ENCODE data around the gene PBLD. TPM values are rescaled to one million over a fixed set of nuclear protein-coding genes. Genes with fewer than 3 reads are reported as not detected.

The PBLD gene
- total RNA-seq, 8 experiments from 2014 or later, result 2.7 to 14.3 (median 5.9) TPM

GRCh38 chr10:68342909-68343516 is 10.3 kb upstream of the PBLD start:
- H3K27ac ChIP-seq, result no peak overlapping the region
- ATAC-seq (replicated peaks in 6 of 8), result no peak
- peaks cover 0 to 2% of the 10 kb centered on the region in 2 donors for H3K4me1 ChIP-seq (replicated peaks in 1 of 2)
- H3K4me3 ChIP-seq, result no peak overlapping the region
- 50 to 100% (median 91%) methylated on average over 1 to 3 of the region's 3 CpGs; no CpG with 5 or more reads in 1 of the 10 experiments for WGBS, 10 experiments
- in situ Hi-C loops (cut with MboI; ENCODE audit: low pct_unique_long_range_greater_than_20kb in 2 of 9, low sequenced_read_pairs in 9 of 9, unreplicated experiment in 9 of 9), result loop anchor here in 2 of 9 experiments (25.0 kb wide), 1 partner anchor 481 kb away; no protein-coding TSS in a partner anchor

- WGBS, 10 experiments, result 85 to 100% (median 96%) methylated on average over 1 to 8 of the region's 8 CpGs
- H3K27ac ChIP-seq, result no peak overlapping the region
- no peak overlapping the region for H3K4me3 ChIP-seq
- in situ Hi-C loops (cut with MboI; ENCODE audit: low pct_unique_long_range_greater_than_20kb in 2 of 9, low sequenced_read_pairs in 9 of 9, unreplicated experiment in 9 of 9), result loop anchor here in 2 of 9 experiments (25.0 kb wide), 1 partner anchor 478 kb away; no protein-coding TSS in a partner anchor
- peaks cover 3 to 26% of the 10 kb centered on the region in 2 donors for H3K4me1 ChIP-seq (replicated peaks in 1 of 2)
- ATAC-seq (replicated peaks in 6 of 8), result no peak
Observed at GRCh38 chr10:68340358-68341080, 7.8 kb upstream of the PBLD start.

- Histone ChIP-seq H3K27ac (no peak overlapping the region), H3K4me1 (replicated peaks in 1 of 2) (peaks cover 3 to 28% of the 10 kb centered on the region in 2 donors), H3K4me3 (peak overlapping the region in 1 of 5 donors; percentile 81)
- in situ Hi-C loops (cut with MboI; ENCODE audit: low pct_unique_long_range_greater_than_20kb in 2 of 9, low sequenced_read_pairs in 9 of 9, unreplicated experiment in 9 of 9), result loop anchor here in 2 of 9 experiments (25.0 kb wide), 1 partner anchor 475 kb away; no protein-coding TSS in a partner anchor
- 65 to 100% (median 85%) methylated on average over 2 to 7 of the region's 7 CpGs for WGBS, 10 experiments
- ATAC-seq (replicated peaks in 6 of 8), result no peak
Observed at GRCh38 chr10:68336754-68337351, 4.1 kb upstream of the PBLD start.

GRCh38 chr10:68334672-68335467 is 2.1 kb upstream of the PBLD start:
- Histone ChIP-seq H3K4me3 (peak overlapping the region; percentile 76 to 93 (median 81)), H3K27ac (no peak overlapping the region), H3K4me1 (replicated peaks in 1 of 2) (peaks cover 9 to 36% of the 10 kb centered on the region in 2 donors)
- ATAC-seq (replicated peaks in 6 of 8), result no peak
- WGBS, 10 experiments, result 1 to 50% (median 19%) methylated on average over 2 to 8 of the region's 8 CpGs
- in situ Hi-C loops (cut with MboI; ENCODE audit: low pct_unique_long_range_greater_than_20kb in 2 of 9, low sequenced_read_pairs in 9 of 9, unreplicated experiment in 9 of 9), result loop anchor here in 2 of 9 experiments (25.0 kb wide), 1 partner anchor 473 kb away; no protein-coding TSS in a partner anchor

- peaks cover 11 to 37% of the 10 kb centered on the region in 2 donors for H3K4me1 ChIP-seq (replicated peaks in 1 of 2)
Observed at GRCh38 chr10:68333440-68334431, 1.0 kb upstream of the PBLD start.

GRCh38 chr10:68333058-68333395 is 299 bp upstream of the PBLD start:
- peak overlapping the region; percentile 97 for H3K27ac ChIP-seq
- H3K4me1 ChIP-seq (replicated peaks in 1 of 2), result peaks cover 18 to 42% of the 10 kb centered on the region in 2 donors
- no peak for ATAC-seq (replicated peaks in 6 of 8)
- in situ Hi-C loops (cut with MboI; ENCODE audit: low pct_unique_long_range_greater_than_20kb in 2 of 9, low sequenced_read_pairs in 9 of 9, unreplicated experiment in 9 of 9), result loop anchor here in 2 of 9 experiments (25.0 kb wide), 1 partner anchor 471 kb away; no protein-coding TSS in a partner anchor
- H3K4me3 ChIP-seq, result peak overlapping the region; percentile 76 to 93 (median 81)
- WGBS, 10 experiments, result 0 to 17% (median 0%) methylated on average over 1 to 8 of the region's 10 CpGs; no CpG with 5 or more reads in 1 of the 10 experiments

More at GRCh38 chr10:68333440-68334431, 1.0 kb upstream of the PBLD start:
- 0 to 10% (median 1%) methylated on average over 2 to 10 of the region's 10 CpGs for WGBS, 10 experiments
- H3K27ac ChIP-seq, result no peak overlapping the region
- peak overlapping the region; percentile 76 to 93 (median 81) for H3K4me3 ChIP-seq
- no peak for ATAC-seq (replicated peaks in 6 of 8)
- in situ Hi-C loops (cut with MboI; ENCODE audit: low pct_unique_long_range_greater_than_20kb in 2 of 9, low sequenced_read_pairs in 9 of 9, unreplicated experiment in 9 of 9), result loop anchor here in 2 of 9 experiments (25.0 kb wide), 1 partner anchor 471 kb away; no protein-coding TSS in a partner anchor

GRCh38 chr10:68331455-68332258 is 1.1 kb downstream of the PBLD start, which contains the start of gene HNRNPH3:
TSS of gene HNRNPH3 (plus strand) at chr10:68332064. CDS start at chr10:68337222, 5,158 bp downstream.
- 0 to 1% (median 0%) methylated on average over 4 to 17 of the region's 73 CpGs; no CpG with 5 or more reads in 4 of the 10 experiments for WGBS, 10 experiments
- ATAC-seq (replicated peaks in 6 of 8), result peak; percentile 75 to 93 (median 86)
- peak within 1 kb of the TSS; percentile 76 to 93 (median 81) for H3K4me3 ChIP-seq
- in situ Hi-C loops (cut with MboI; ENCODE audit: low pct_unique_long_range_greater_than_20kb in 2 of 9, low sequenced_read_pairs in 9 of 9, unreplicated experiment in 9 of 9), result loop anchor here in 2 of 9 experiments (25.0 kb wide), 1 partner anchor 469 kb away; no protein-coding TSS in a partner anchor
- peaks cover 20 to 37% of the 10 kb centered on the region in 2 donors for H3K4me1 ChIP-seq (replicated peaks in 1 of 2)
- H3K27ac ChIP-seq, result peak within 1 kb of the TSS; percentile 97

- ATAC-seq (replicated peaks in 6 of 8), result no peak
- in situ Hi-C loops (cut with MboI; ENCODE audit: low pct_unique_long_range_greater_than_20kb in 2 of 9, low sequenced_read_pairs in 9 of 9, unreplicated experiment in 9 of 9), result loop anchor here in 2 of 9 experiments (25.0 kb wide), 1 partner anchor 469 kb away; no protein-coding TSS in a partner anchor
- H3K4me3 ChIP-seq, result peak overlapping the region; percentile 76 to 93 (median 81)
- 4 to 100% (median 29%) methylated on average over 2 to 21 of the region's 29 CpGs; no CpG with 5 or more reads in 1 of the 10 experiments for WGBS, 10 experiments
- peaks cover 20 to 30% of the 10 kb centered on the region in 2 donors for H3K4me1 ChIP-seq (replicated peaks in 1 of 2)
- peak overlapping the region; percentile 97 for H3K27ac ChIP-seq
Observed at GRCh38 chr10:68330852-68331454, 1.8 kb downstream of the PBLD start.

- 88 to 100% (median 100%) methylated on average over 1 of the region's 1 CpG; no CpG with 5 or more reads in 3 of the 10 experiments for WGBS, 10 experiments
- in situ Hi-C loops (cut with MboI; ENCODE audit: low pct_unique_long_range_greater_than_20kb in 2 of 9, low sequenced_read_pairs in 9 of 9, unreplicated experiment in 9 of 9), result loop anchor here in 2 of 9 experiments (25.0 kb wide), 1 partner anchor 467 kb away; no protein-coding TSS in a partner anchor
- H3K27ac ChIP-seq, result no peak overlapping the region
- no peak overlapping the region for H3K4me3 ChIP-seq
- no peak for ATAC-seq (replicated peaks in 6 of 8)
- H3K4me1 ChIP-seq (replicated peaks in 1 of 2), result peaks cover 20 to 23% of the 10 kb centered on the region in 2 donors
Observed at GRCh38 chr10:68329506-68329861, 3.2 kb downstream of the PBLD start.

All from motor neuron (in vitro differentiated cells).